Osteoblast (primary cell): Measurements from ENCODE around the gene SLC15A3. TPM values are rescaled to one million over a fixed set of nuclear protein-coding genes. Genes with fewer than 3 reads are reported as not detected.

Source experiments
- DNase-seq: peaks from one replicate; pipeline ENCODE4 v3.0.0; 2011; ENCODE audit warnings: low spot score, mixed read lengths; ENCODE audit not compliant: insufficient read length; ENCODE audit errors: missing footprints
- H2AFZ ChIP-seq: 2 replicates; pipeline ENCODE4 v1.6.0; 2011; ENCODE audit warnings: mild to moderate bottlenecking, low read length
- H3K27ac ChIP-seq: 2 replicates; pipeline ENCODE4 v1.5.1; 2011; ENCODE audit warnings: mild to moderate bottlenecking, low read depth, low read length, moderate library complexity
- H3K27me3 ChIP-seq: 2 replicates; pipeline ENCODE4 v1.6.0; 2012; ENCODE audit warnings: mild to moderate bottlenecking, control low read depth, inconsistent platforms, low read length, moderate library complexity; ENCODE audit not compliant: insufficient read depth
- H3K36me3 ChIP-seq: 2 replicates; pipeline ENCODE4 v1.5.1; 2011; ENCODE audit warnings: mild to moderate bottlenecking, low read length, control low read depth, moderate library complexity; ENCODE audit not compliant: insufficient read depth
- H3K4me1 ChIP-seq: 2 replicates; pipeline ENCODE4 v1.5.1; 2011; ENCODE audit warnings: mild to moderate bottlenecking, low read length, control low read depth, moderate library complexity; ENCODE audit not compliant: insufficient read depth
- H3K4me2 ChIP-seq: 2 replicates; pipeline ENCODE4 v1.6.0; 2011; ENCODE audit warnings: mild to moderate bottlenecking, low read length; ENCODE audit not compliant: insufficient read depth
- H3K4me3 ChIP-seq: fragments of 200-600 bp; sonication (generic); 3 replicates; pipeline ENCODE4 v1.5.1; 2012; ENCODE audit warnings: mild to moderate bottlenecking, low read length, inconsistent platforms; ENCODE audit not compliant: insufficient read depth
- H3K79me2 ChIP-seq: 2 replicates; pipeline ENCODE4 v1.6.0; 2012; ENCODE audit warnings: mild to moderate bottlenecking, low read length, control low read depth, inconsistent platforms; ENCODE audit not compliant: insufficient read depth
- H3K9me3 ChIP-seq: 2 replicates; pipeline ENCODE4 v1.5.1; 2011; ENCODE audit warnings: low read depth, low read length, control low read depth
- H4K20me1 ChIP-seq: 2 replicates; pipeline ENCODE4 v1.6.0; 2012; ENCODE audit warnings: mild to moderate bottlenecking, low read length, control low read depth; ENCODE audit not compliant: insufficient read depth
- CTCF ChIP-seq: IDR thresholded peaks from 2 replicates; pipeline ENCODE4 v1.5.1; 2011; ENCODE audit warnings: mild to moderate bottlenecking, low read depth, low read length, moderate library complexity; ENCODE audit errors: extremely low read depth
- total RNA-seq: library from RNA; depleted of rRNA; stranded (reverse); fragments of >200 nt; gene quantifications from 2 replicates; pipeline ENCODE4 v1.2.3, GENCODE V29; 2012

SLC15A3 gene
- total RNA-seq, 1 donor = 10.9 TPM

- DNase-seq = no peak
- H3K9me3 ChIP-seq = no peaks in the 10 kb centered on the region
- H3K4me1 ChIP-seq = no peaks in the 10 kb centered on the region
- TF ChIP-seq CTCF = no peak
- peak overlapping the region; percentile 62 for H2AFZ ChIP-seq
- H3K27me3 ChIP-seq = peaks cover 17% of the 10 kb centered on the region
- no peaks in the 10 kb centered on the region for H3K79me2 ChIP-seq
- no peaks in the 10 kb centered on the region for H4K20me1 ChIP-seq
- H3K4me3 ChIP-seq = peak overlapping the region; percentile 40
- H3K4me2 ChIP-seq = peak overlapping the region; percentile 61
- no peaks in the 10 kb centered on the region for H3K36me3 ChIP-seq
- no peak overlapping the region for H3K27ac ChIP-seq
Measured at GRCh38 chr11:60994541-60995080, 42.6 kb upstream of the SLC15A3 start.

DNA sequence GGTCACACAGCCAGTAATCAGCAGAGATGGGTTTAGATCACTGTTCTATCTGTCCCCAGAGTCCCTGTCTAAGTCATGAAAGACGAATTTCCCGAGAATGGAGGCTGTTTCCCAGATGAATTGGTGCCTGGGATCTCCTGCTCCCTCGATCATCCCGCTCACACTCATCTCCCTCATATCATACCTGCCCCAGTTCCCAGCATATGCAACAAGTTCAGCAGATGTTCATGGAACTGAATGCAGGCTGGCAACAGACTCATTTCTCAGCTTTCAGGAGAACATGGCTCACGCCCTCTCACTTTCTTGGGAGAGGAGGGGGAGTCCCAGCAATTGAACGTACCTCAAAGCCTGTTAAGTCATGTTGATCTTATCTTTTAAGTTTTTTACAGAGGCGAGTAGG, 41.6 kb upstream of the SLC15A3 start:
- no peak for TF ChIP-seq CTCF
- DNase-seq = no peak
- no peaks in the 10 kb centered on the region for H3K4me1 ChIP-seq

DNA sequence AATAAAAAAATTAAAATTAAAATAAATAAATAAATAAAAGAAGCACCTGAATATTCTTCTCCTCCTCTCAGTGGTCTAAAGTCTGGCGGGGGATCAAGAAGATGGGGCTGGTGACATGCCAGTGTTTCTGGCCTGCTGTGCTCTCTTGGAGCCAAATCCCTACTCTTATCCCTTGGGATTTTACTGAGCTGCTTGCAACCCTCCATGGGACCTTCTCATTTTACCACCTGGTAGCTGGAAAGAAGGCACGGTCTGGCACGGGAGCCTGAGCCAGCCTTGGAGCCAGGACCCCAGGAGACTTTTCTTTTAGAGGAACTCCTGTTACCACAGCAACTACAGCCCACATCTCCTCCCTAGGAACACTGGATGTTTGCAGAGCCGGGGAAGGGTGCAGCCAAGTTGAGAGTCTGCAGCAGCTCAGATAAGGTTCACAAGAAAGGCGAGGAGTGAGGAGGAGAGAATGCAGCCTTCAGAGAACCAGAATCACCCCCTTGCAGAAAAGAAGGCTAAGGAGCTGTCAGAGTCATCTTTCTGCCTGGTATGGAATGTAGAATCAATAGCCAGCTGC, 41.0 kb upstream of the SLC15A3 start:
- no peak overlapping the region for H3K4me3 ChIP-seq
- H3K27me3 ChIP-seq = peaks cover 30% of the 10 kb centered on the region
- no peaks in the 10 kb centered on the region for H3K79me2 ChIP-seq
- no peak for DNase-seq
- H4K20me1 ChIP-seq = no peaks in the 10 kb centered on the region
- no peak overlapping the region for H3K4me2 ChIP-seq
- no peaks in the 10 kb centered on the region for H3K36me3 ChIP-seq
- H3K27ac ChIP-seq = no peak overlapping the region
- no peaks in the 10 kb centered on the region for H3K4me1 ChIP-seq
- no peak overlapping the region for H2AFZ ChIP-seq
- no peaks in the 10 kb centered on the region for H3K9me3 ChIP-seq
- TF ChIP-seq CTCF = no peak

More for the DNA sequence above, 41.6 kb upstream of the SLC15A3 start:
- no peak overlapping the region for H3K27ac ChIP-seq
- no peaks in the 10 kb centered on the region for H4K20me1 ChIP-seq
- H3K27me3 ChIP-seq = peaks cover 23% of the 10 kb centered on the region
- H3K36me3 ChIP-seq = no peaks in the 10 kb centered on the region
- H3K4me3 ChIP-seq = no peak overlapping the region
- H2AFZ ChIP-seq = no peak overlapping the region
- no peaks in the 10 kb centered on the region for H3K9me3 ChIP-seq
- no peaks in the 10 kb centered on the region for H3K79me2 ChIP-seq
- H3K4me2 ChIP-seq = no peak overlapping the region

GRCh38 chr11:60991457-60991856, 39.5 kb upstream of the SLC15A3 start:
- no peak for DNase-seq
- no peaks in the 10 kb centered on the region for H3K36me3 ChIP-seq

More at GRCh38 chr11:60991457-60991856, 39.5 kb upstream of the SLC15A3 start:
- Histone ChIP-seq H3K4me2 (no peak overlapping the region), H3K4me1 (no peaks in the 10 kb centered on the region), H3K27ac (no peak overlapping the region), H4K20me1 (no peaks in the 10 kb centered on the region), H3K79me2 (no peaks in the 10 kb centered on the region), H3K4me3 (no peak overlapping the region), H3K27me3 (peaks cover 32% of the 10 kb centered on the region), H3K9me3 (no peaks in the 10 kb centered on the region), H2AFZ (no peak overlapping the region)
- no peak for TF ChIP-seq CTCF
